Kidney epithelial cell (primary cell): ENCODE results near the gene VHLL. TPM values are rescaled to one million over a fixed set of nuclear protein-coding genes. Genes with fewer than 3 reads are reported as not detected.
A peak's percentile ranks its signal among the peaks of the same experiment; 100 is the strongest.

ENCODE experiments used
- DNase-seq: peaks from one replicate; pipeline ENCODE4 v3.0.0-alpha.2; 2010; ENCODE audit warnings: low read depth
- H3K27me3 ChIP-seq: 2 replicates; pipeline ENCODE4 v1.6.0; 2011; ENCODE audit warnings: low read length; ENCODE audit not compliant: control insufficient read depth, insufficient read depth
- H3K36me3 ChIP-seq: 2 replicates; pipeline ENCODE4 v1.5.1; 2011; ENCODE audit warnings: low read length; ENCODE audit not compliant: control insufficient read depth, insufficient read depth
- H3K4me3 ChIP-seq: 2 replicates; pipeline ENCODE4 v1.5.1; 2011; ENCODE audit warnings: low read depth, mild to moderate bottlenecking, control low read depth, low read length
- CTCF ChIP-seq: IDR thresholded peaks from 2 replicates; pipeline ENCODE4 v1.5.1; 2011; ENCODE audit warnings: mild to moderate bottlenecking, moderate library complexity, low read length, control low read depth, inconsistent platforms; ENCODE audit not compliant: insufficient read depth, poor library complexity, severe bottlenecking
- total RNA-seq: library from RNA; depleted of rRNA; stranded (reverse); fragments of >200 nt; gene quantifications from 2 replicates; pipeline ENCODE4 v1.2.3, GENCODE V29; 2015

VHLL gene
- total RNA-seq, 1 donor from 2014 or later, result not detected

- TF ChIP-seq CTCF, result no peak
- H3K27me3 ChIP-seq, result no peaks in the 10 kb centered on the region
- DNase-seq, result no peak
- peak overlapping the region; percentile 71 for H3K4me3 ChIP-seq
- H3K36me3 ChIP-seq, result peaks cover 3% of the 10 kb centered on the region
These were observed 17.2 kb downstream of the VHLL start for GRCh38 chr1:156281693-156282478.

GRCh38 chr1:156281281-156281680 is 17.8 kb downstream of the VHLL start:
- no peak for TF ChIP-seq CTCF
- DNase-seq, result no peak
- no peaks in the 10 kb centered on the region for H3K27me3 ChIP-seq
- H3K4me3 ChIP-seq, result peak overlapping the region; percentile 71
- peaks cover 3% of the 10 kb centered on the region for H3K36me3 ChIP-seq

- no peak for TF ChIP-seq CTCF
- Histone ChIP-seq H3K4me3 (no peak overlapping the region), H3K27me3 (no peaks in the 10 kb centered on the region), H3K36me3 (peaks cover 5% of the 10 kb centered on the region)
- DNase-seq, result no peak
These were observed 19.3 kb downstream of the VHLL start for GRCh38 chr1:156279837-156280236.

- DNase-seq, result no peak
- TF ChIP-seq CTCF, result no peak
- peaks cover 7% of the 10 kb centered on the region for H3K36me3 ChIP-seq
These were observed 22.1 kb downstream of the VHLL start for GRCh38 chr1:156276966-156277381.

GRCh38 chr1:156276532-156276931 is 22.6 kb downstream of the VHLL start:
- no peaks in the 10 kb centered on the region for H3K27me3 ChIP-seq
- H3K36me3 ChIP-seq, result peaks cover 7% of the 10 kb centered on the region
- H3K4me3 ChIP-seq, result no peak overlapping the region
- TF ChIP-seq CTCF, result no peak
- no peak for DNase-seq

More at GRCh38 chr1:156276966-156277381, 22.1 kb downstream of the VHLL start:
- H3K27me3 ChIP-seq, result no peaks in the 10 kb centered on the region
- no peak overlapping the region for H3K4me3 ChIP-seq

GRCh38 chr1:156270314-156270713 is 28.8 kb downstream of the VHLL start:
- Histone ChIP-seq H3K4me3 (no peak overlapping the region), H3K36me3 (peaks cover 7% of the 10 kb centered on the region), H3K27me3 (no peaks in the 10 kb centered on the region)
- DNase-seq, result no peak
- TF ChIP-seq CTCF, result no peak
